ENCODE results near the gene APOB. TPM values are rescaled to one million over a fixed set of nuclear protein-coding genes. Genes with fewer than 3 reads are reported as not detected.

Gene APOB
- total and polyA plus RNA-seq, 2 of the 13 experiments (the other 11 are each of a cell fraction or from before 2014, with no cell fraction given), result 1,569 to 2,515 TPM

- TF ChIP-seq ZNF318 (CRISPR knock-in tag; IDR thresholded peaks at IDR 0.05), result no peak
- peak; percentile 97 for TF ChIP-seq RNF219 (CRISPR knock-in tag; IDR thresholded peaks at IDR 0.05)
- TF ChIP-seq CREB1 (IDR thresholded peaks at IDR 0.05), result no peak
- peak; percentile 85 for TF ChIP-seq CREB1 (CRISPR knock-in tag; IDR thresholded peaks at IDR 0.05)
- TF ChIP-seq ZSCAN22 (CRISPR knock-in tag; IDR thresholded peaks at IDR 0.05), result peak; percentile 69; the same call in 1 of the 2 replicates
- TF ChIP-seq HOXA3 (CRISPR knock-in tag; IDR thresholded peaks at IDR 0.05), result peak; percentile 93
- TF ChIP-seq HNF1B (CRISPR knock-in tag; IDR thresholded peaks at IDR 0.05), result peak; percentile 96
- TF ChIP-seq NCOA1 (CRISPR knock-in tag; IDR thresholded peaks at IDR 0.05), result peak; percentile 98
- TF ChIP-seq ZIK1 (CRISPR knock-in tag; IDR thresholded peaks at IDR 0.05; ENCODE audit: borderline replicate concordance, low read depth), result 0 out of 2 replicates have a peak, but pooled peaks have one; percentile 48
- peak; percentile 97 for TF ChIP-seq NCOR1 (IDR thresholded peaks at IDR 0.05; ENCODE audit: borderline replicate concordance, low read length)
- peak; percentile 99 for TF ChIP-seq RARA (CRISPR knock-in tag; IDR thresholded peaks at IDR 0.05)
- TF ChIP-seq GTF2F1 (IDR thresholded peaks at IDR 0.05; ENCODE audit: low read length), result no peak
- TF ChIP-seq PITX1 (CRISPR knock-in tag; IDR thresholded peaks at IDR 0.05), result peak; percentile 100
- peak; percentile 91 for TF ChIP-seq JUND (CRISPR knock-in tag; IDR thresholded peaks at IDR 0.05)
- TF ChIP-seq FOXJ3 (CRISPR knock-in tag; IDR thresholded peaks at IDR 0.05; ENCODE audit: borderline replicate concordance), result peak; percentile 100
- no peak for TF ChIP-seq AHR (CRISPR knock-in tag; IDR thresholded peaks at IDR 0.05)
- TF ChIP-seq SRSF9 (IDR thresholded peaks at IDR 0.05; ENCODE audit: borderline replicate concordance, insufficient read depth, low read depth, low read length, poor library complexity, severe bottlenecking), result no peak
These were observed 12.3 kb upstream of the APOB start (continued) for GRCh38 chr2:21055879-21056790.

All from HepG2 (cell line).